C4-2B (cell line): ENCODE measurements around the gene TAC3.
"Not testable (repeated sequence)": the region's sequence is repeated elsewhere in the genome, so short reads cannot be mapped to it uniquely, and the experiment has no call there.

ENCODE experiments used
- H3K27ac ChIP-seq: fragments of 450-650 bp; 2 replicates; pipeline ENCODE4 v1.5.1; 2017
- CTCF ChIP-seq: fragments of 450-650 bp; conservative IDR thresholded peaks from 2 replicates; pipeline ENCODE4 v1.5.1; 2017; ENCODE audit warnings: mild to moderate bottlenecking
- ZFX ChIP-seq: fragments of 450-650 bp; IDR thresholded peaks from 2 replicates; pipeline ENCODE4 v1.6.1; 2017

TAC3 gene

GRCh38 chr12:57019983-57020719 lies 3.8 kb upstream of the TAC3 start:
- H3K27ac ChIP-seq, result no peak overlapping the region
- TF ChIP-seq CTCF (no peak), ZFX (no peak)

GRCh38 chr12:57018906-57019305 lies 2.6 kb upstream of the TAC3 start:
- no peak overlapping the region for H3K27ac ChIP-seq
- no peak for TF ChIP-seq CTCF
- no peak for TF ChIP-seq ZFX

- not testable (repeated sequence) for H3K27ac ChIP-seq
These were observed 2.0 kb upstream of the TAC3 start for GRCh38 chr12:57018353-57018752.

- no peak overlapping the region for H3K27ac ChIP-seq
- no peak for TF ChIP-seq ZFX
- no peak for TF ChIP-seq CTCF
These were observed 3.5 kb downstream of the TAC3 start for GRCh38 chr12:57012600-57013465.

- TF ChIP-seq ZFX (no peak), CTCF (no peak)
- no peak overlapping the region for H3K27ac ChIP-seq
These were observed 4.6 kb downstream of the TAC3 start for GRCh38 chr12:57011438-57012424.

- no peak overlapping the region for H3K27ac ChIP-seq
- TF ChIP-seq CTCF, result no peak
- TF ChIP-seq ZFX, result no peak
These were observed 5.6 kb downstream of the TAC3 start for GRCh38 chr12:57010627-57011247.

- no peak for TF ChIP-seq CTCF
- no peak for TF ChIP-seq ZFX
- no peak overlapping the region for H3K27ac ChIP-seq
These were observed 6.2 kb downstream of the TAC3 start for GRCh38 chr12:57009949-57010626.
